GM19395 (cell line): ENCODE measurements around the gene HFE.
"Not testable (repeated sequence)": the region's sequence is repeated elsewhere in the genome, so short reads cannot be mapped to it uniquely, and the experiment has no call there.

Source experiments
- ATAC-seq: cut with Tn5 transposase; IDR thresholded peaks from one replicate; pipeline ENCODE4 v1.9.1; 2021; ENCODE audit warnings: mild to moderate bottlenecking, moderate library complexity; ENCODE audit not compliant: unreplicated experiment

The HFE gene

DNA sequence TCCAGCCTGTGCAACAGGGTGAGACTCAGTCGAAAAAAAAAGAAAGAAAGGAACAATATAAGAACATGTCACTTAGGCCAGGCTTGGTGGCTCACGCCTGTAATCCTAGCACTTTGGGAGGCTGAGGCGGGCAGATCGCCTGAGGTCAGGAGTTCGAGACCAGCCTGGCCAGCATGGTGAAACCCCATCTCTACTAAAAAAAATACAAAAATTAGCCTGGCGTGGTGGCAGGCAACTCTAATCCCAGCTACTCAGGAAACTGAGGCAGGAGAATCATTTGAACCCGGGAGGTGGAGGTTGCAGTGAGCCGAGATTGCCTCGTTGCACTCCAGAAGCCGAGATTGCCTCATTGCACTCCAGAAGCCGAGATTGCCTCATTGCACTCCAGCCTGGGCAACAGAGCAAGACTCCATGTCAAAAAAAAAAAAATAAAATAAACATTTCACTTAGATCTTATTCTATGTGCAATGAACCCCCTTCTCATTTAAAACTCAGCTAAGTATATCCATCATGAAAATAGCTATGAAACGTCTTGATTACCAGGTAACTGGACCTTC is 28.7 kb upstream of the HFE start:
- ATAC-seq, result not testable (repeated sequence)

DNA sequence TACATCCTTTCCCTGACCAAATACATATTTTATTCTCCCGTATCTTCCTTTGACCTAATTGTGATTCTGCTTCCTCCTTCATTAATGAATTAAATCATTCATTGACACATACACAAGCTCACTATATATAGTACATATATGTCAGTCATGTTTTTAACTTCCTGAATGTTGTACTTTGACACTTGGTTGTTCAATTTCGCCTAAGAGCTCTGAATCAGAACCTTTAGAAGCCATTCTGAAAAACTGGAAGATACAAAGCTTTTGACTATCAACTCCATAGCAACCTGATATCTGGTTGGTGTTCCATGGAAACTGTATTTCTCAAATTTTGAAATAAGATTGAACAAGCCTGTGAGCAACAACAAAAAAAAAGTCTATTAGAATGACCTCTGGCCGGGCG is 27.3 kb upstream of the HFE start:
- ATAC-seq, result no peak

DNA sequence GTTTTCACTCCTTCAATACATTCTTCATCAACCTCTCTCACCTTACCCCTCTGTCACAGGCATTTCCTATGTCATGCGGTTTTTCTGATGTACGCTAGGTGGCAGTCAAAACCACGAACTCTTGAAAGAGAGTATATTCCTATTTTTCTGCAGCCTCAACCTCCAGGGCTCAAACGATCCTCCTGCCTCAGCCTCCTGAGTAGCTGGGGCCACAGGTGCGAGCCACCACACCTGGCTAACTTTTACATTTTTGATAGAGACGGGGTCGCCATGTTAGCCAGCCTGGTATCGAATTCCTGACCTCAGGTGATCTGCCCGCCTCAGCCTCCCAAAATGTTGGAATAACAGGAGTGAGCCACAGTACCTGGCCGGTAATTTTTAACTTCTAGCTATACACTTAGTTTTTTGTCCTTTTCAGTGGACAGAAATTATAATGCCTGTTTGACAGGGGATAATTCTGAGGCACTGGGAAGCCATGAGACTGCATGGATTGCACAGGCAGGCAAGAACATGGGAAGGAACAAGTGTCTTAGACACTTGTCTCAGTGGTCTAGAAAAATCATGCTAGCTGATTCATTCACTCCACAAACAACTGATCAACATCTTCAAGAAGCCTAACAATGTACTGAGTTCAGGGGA is 22.5 kb upstream of the HFE start:
- no peak for ATAC-seq

DNA sequence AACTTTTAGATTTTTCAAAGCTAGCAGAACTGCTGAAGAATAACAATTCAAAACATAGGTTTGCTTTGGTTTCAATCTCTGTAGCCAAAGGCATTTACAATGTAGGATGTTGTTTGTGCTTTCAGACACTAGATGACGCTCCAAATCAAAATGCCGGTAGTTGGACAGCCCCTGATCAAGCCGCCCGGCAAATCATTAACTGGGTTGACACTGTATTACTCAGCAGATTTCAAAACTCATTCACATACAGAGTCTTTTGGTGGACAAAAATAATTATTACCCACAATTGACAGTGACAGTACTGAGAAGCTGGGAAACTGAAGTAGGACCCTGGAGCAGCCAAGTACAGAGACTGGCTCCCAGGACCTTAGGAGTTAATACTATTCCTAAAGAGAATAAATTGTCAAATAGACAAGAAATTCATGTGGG is 21.3 kb upstream of the HFE start:
- peak; percentile 89 for ATAC-seq

DNA sequence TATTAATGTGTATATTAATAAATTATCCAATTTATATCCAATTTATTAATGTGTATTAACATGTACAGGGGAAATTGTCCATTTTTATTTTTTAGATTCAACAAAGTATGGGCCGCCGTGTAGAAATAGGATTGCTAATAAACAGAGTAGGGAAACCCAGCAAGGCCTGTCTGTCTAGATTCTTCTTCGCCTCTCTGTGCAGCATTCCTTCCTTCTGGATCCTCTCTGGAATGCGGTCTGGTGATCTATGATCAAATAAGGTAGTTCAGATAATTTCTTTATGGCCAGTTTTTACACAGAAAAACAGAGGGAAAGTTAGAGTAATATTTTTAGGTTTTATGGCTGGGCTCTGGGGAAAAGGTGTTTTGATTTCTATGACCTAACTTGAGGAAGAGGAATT is 19.9 kb upstream of the HFE start:
- no peak for ATAC-seq

DNA sequence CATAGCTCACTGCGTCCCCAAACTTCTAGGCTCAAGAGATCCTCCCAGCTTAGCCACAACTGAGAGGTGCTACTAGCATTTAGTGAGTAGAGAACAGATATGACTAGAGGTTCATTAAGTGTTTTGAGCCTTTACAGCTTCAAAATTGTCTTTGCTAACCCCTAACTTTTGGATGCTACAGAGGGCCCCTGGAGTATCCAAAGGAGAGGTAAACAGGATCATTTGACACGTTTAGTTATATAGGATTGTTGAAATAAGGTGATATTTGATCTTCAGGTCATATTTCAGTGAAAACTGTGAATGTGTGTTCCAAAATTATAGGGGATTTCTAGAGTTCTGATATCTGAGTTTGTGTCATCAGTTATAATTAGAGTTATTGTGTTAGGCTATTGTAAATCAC is 19.2 kb upstream of the HFE start:
- no peak for ATAC-seq

DNA sequence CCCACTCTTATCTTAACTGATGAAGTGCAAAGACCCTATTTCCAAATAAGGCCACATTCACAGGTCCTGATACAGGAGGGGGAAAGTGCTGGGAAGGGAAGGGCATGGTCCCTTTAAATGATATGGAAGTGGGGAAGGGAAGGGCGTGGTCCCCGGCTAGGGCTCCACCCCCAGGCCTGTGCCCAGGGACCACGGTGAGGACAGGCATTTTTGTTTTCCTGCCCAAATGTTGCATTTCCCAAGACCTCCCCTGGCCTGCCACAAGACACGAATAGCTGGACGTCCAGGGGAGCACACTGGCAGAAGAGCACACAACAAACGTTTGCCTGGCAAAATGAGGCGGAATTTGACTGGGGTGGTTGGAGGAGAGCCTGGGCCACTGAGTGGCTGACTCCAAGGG is 16.1 kb upstream of the HFE start:
- ATAC-seq, result no peak

DNA sequence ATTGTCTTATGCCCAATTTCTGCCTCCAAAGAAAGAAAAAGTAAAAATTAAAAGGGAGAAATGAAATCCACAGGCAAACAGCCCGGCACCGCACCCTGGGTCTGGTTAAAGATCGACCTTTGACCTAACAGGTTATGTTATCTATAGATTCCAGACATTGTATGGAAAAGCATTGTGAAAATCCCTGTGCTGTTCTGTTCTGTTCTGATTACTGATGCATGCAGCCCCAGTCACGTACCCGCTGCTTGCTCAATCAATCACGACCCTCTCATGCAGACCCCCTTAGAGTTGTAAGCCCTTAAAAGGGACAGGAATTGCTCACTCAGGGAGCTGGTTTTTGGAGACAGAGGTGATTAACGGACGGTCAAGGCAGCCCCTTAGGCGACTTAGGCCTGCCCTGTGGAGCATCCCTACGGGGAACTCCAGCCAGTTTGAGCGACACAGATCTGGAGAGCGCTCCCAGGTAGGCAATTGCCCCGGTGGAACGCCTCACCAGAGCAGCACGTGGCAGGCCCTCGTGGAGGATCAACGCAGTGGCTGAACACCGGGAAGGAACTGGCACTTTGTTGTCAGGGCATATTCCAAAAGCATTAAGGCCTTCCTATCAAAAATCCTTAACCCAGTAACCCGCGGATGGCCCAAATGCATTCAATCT is 12.0 kb upstream of the HFE start:
- ATAC-seq, result no peak

DNA sequence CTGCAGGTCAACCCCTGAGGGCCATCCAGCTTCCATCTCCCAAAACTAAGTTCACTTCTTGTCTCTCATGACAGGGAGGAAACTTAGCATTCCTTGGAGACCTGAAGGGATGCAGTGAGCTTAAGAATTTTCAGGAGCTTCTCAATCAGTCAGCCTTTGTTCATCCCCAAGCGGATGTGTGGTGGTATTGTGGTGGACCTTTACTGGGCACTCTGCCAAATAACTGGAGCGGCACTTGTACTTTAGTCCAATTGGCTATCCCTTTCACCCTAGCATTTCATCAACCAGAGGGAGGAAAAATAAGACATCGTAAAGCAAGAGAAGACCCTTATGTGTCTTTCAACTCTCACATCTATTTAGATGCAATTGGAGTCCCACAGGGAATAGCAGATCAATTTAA is 9.2 kb upstream of the HFE start:
- ATAC-seq, result not testable (repeated sequence)

DNA sequence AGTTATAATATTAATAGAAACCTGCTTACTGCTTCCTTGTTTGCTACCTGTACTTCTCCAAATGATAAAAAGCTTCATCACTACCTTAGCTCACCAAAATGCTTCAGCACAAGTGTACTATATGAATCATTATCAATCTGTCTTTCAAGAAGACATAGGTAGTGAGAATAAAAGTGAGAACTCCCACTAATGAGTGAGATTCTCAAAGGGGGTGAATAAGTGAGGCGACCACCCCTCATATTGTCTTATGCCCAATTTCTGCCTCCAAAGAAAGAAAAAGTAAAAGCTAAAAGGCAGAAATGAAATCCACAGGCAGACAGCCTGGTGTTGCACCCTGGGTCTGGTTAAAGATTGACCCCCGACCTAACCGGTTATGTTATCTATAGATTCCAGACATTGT is 6.1 kb upstream of the HFE start:
- not testable (repeated sequence) for ATAC-seq

DNA sequence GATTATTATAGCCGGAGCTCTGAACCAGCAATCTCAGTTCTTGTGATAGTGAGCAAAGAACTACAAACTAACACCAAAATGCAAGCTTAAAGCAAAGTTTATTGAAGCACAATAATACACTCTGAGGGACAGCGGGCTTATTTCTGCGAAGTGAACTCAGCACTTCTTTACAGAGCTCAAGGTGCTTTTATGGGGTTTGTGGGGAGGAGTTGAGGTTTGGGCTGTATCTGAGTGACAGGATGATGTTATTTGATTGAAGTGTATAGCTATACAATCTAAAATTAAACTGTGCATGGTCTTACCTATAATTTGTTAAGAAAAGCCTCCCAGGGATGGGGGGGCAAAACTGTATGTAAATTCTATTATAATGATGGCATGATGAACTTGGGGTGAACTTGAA is 1.0 kb upstream of the HFE start:
- ATAC-seq, result no peak

DNA sequence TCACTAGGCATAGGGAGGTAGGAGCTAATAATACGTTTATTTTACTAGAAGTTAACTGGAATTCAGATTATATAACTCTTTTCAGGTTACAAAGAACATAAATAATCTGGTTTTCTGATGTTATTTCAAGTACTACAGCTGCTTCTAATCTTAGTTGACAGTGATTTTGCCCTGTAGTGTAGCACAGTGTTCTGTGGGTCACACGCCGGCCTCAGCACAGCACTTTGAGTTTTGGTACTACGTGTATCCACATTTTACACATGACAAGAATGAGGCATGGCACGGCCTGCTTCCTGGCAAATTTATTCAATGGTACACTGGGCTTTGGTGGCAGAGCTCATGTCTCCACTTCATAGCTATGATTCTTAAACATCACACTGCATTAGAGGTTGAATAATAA is 1.1 kb downstream of the HFE start:
- ATAC-seq, result no peak

DNA sequence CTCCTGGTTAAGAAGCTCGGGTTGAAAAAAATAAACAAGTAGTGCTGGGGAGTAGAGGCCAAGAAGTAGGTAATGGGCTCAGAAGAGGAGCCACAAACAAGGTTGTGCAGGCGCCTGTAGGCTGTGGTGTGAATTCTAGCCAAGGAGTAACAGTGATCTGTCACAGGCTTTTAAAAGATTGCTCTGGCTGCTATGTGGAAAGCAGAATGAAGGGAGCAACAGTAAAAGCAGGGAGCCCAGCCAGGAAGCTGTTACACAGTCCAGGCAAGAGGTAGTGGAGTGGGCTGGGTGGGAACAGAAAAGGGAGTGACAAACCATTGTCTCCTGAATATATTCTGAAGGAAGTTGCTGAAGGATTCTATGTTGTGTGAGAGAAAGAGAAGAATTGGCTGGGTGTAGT is 2.0 kb downstream of the HFE start:
- no peak for ATAC-seq

DNA sequence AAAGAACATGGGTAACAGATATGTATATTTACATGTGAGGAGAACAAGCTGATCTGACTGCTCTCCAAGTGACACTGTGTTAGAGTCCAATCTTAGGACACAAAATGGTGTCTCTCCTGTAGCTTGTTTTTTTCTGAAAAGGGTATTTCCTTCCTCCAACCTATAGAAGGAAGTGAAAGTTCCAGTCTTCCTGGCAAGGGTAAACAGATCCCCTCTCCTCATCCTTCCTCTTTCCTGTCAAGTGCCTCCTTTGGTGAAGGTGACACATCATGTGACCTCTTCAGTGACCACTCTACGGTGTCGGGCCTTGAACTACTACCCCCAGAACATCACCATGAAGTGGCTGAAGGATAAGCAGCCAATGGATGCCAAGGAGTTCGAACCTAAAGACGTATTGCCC is 5.2 kb downstream of the HFE start:
- ATAC-seq, result no peak

DNA sequence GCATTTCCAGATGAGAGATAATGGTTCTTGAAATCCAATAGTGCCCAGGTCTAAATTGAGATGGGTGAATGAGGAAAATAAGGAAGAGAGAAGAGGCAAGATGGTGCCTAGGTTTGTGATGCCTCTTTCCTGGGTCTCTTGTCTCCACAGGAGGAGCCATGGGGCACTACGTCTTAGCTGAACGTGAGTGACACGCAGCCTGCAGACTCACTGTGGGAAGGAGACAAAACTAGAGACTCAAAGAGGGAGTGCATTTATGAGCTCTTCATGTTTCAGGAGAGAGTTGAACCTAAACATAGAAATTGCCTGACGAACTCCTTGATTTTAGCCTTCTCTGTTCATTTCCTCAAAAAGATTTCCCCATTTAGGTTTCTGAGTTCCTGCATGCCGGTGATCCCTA is 6.8 kb downstream of the HFE start:
- ATAC-seq, result no peak

DNA sequence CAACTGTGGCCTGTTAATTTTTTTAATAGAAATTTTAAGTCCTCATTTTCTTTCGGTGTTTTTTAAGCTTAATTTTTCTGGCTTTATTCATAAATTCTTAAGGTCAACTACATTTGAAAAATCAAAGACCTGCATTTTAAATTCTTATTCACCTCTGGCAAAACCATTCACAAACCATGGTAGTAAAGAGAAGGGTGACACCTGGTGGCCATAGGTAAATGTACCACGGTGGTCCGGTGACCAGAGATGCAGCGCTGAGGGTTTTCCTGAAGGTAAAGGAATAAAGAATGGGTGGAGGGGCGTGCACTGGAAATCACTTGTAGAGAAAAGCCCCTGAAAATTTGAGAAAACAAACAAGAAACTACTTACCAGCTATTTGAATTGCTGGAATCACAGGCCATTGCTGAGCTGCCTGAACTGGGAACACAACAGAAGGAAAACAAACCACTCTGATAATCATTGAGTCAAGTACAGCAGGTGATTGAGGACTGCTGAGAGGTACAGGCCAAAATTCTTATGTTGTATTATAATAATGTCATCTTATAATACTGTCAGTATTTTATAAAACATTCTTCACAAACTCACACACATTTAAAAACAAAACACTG is 10.1 kb downstream of the HFE start:
- ATAC-seq, result peak; percentile 60

DNA sequence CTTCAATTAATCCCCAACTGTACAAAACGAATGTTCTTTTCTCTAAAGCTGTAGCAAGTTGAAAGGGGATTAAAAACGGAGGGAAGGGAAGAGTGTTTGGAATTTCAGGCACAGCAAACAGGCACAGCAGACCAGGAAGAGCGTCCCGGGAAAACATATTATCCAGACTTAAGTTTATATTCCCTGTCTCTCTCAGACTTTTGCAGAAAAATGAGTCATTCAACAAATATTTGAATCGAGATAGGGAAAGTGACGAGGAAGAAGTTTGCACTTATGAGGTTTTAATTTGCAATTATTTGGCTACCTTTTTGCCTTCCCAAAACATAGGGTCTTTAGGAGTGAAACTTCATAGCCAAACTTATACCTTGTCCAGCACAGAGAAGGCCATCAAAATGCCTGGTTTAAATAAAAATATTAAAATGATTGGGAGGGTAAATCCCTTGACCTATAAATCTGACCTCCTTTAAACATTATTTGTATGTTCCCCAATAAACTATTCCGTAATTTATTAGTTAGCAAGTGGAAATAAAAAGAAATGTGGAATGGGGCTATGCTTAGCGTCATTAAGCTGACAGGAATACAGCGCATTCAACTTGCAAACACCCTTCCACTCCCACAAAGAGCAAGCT is 16.0 kb downstream of the HFE start:
- peak; percentile 76 for ATAC-seq

DNA sequence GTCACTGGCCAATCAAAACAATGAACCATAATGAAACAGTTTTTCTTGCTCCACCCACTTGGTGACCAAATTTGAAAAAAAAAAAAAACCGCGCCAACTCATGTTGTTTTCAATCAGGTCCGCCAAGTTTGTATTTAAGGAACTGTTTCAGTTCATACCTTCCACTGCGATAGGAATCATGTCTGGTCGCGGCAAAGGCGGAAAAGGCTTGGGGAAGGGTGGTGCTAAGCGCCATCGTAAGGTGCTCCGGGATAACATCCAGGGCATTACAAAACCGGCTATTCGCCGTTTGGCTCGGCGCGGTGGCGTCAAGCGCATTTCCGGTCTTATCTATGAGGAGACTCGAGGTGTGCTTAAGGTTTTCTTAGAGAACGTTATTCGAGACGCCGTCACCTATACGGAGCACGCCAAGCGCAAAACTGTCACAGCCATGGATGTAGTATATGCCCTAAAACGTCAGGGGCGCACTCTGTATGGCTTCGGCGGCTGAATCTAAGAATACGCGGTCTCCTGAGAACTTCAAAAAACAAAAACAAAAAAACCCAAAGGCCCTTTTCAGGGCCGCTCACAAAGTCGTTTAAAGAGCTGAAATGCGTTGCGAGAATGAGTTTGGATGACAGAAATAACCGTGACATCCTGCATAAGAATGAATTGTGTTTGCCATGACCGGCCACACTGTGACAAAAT is 16.7 kb downstream of the HFE start:
- ATAC-seq, result peak; percentile 90

DNA sequence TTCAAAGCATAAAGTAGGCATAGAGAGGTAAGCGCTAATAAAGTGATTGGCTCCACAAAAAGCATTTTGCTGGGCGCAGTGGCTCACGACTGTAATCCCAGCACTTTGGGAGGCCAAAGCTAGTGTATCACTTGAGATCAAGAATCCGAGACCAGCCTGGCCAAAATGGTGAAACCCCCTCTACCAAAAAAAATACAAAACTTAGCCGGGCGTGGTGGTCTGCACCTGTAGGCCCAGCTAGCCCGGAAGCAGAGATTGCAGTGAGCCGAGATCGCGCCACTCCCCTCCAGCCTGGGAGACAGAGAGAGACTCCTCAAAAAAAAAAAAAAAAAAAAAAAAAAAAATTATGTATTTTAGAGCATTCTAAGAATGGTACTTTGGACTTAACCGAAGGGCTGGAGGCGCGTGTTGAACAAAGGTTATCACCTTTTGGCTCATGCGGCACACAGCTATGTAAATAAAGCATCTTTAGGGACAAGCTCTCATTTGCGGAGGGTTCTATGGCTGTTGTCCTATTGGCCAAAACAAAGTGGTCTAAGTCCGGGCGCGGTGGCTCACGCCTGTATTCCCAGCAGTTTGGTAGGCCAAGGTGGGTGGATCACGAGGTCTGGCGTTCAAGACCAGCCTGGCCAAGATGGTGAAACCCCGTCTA is 17.4 kb downstream of the HFE start:
- peak; percentile 9 for ATAC-seq

DNA sequence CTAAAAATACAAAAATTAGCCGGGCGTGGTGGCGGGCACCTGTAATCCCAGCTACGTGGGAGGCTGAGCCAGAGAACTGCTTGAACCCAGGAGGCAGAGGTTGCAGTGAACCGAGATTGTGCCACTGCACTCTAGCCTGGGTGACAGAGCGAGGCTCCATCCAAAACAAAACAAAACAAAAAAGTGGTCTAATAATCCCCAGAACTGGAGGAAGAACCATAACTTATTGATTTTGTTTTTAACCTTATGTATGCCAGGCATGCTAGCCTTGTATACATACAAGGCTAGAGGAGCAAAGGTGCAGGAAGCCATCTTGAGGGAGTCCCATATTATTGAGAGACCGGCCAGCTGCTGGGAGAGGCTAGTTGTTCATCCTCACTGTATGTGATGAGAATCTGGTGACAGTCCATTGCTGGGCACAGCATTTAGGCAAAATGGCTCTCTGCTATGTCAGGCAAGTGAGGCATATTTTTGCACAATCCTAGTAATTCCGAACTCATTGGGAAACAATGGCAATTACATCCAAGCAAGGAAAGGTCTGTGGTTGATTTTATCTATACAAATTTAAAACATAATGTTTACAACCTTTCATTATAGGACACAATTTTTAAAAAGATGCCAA is 18.0 kb downstream of the HFE start:
- no peak for ATAC-seq
